Osteocyte (in vitro differentiated cells): ENCODE data around the gene UBE2F. TPM values are rescaled to one million over a fixed set of nuclear protein-coding genes. Genes with fewer than 3 reads are reported as not detected.
A peak's percentile ranks its signal among the peaks of the same experiment; 100 is the strongest.

Experiments
- DNase-seq: peaks from one replicate; pipeline ENCODE4 v3.0.0; 2021; ENCODE audit warnings: mixed read lengths; ENCODE audit not compliant: unreplicated experiment; ENCODE audit errors: extremely low spot score
- H3K27ac Mint-ChIP-seq: one replicate; pipeline ENCODE4 v1.8.0; 2021; ENCODE audit warnings: mild to moderate bottlenecking, mixed read lengths; ENCODE audit not compliant: unreplicated experiment
- H3K27me3 Mint-ChIP-seq: one replicate; pipeline ENCODE4 v1.8.0; 2021; ENCODE audit warnings: mixed read lengths; ENCODE audit not compliant: unreplicated experiment
- H3K36me3 Mint-ChIP-seq: one replicate; pipeline ENCODE4 v1.8.0; 2021; ENCODE audit warnings: mixed read lengths; ENCODE audit not compliant: unreplicated experiment
- H3K4me1 Mint-ChIP-seq: one replicate; pipeline ENCODE4 v1.8.0; 2021; ENCODE audit warnings: mixed read lengths; ENCODE audit not compliant: unreplicated experiment
- H3K4me3 Mint-ChIP-seq: one replicate; pipeline ENCODE4 v1.8.0; 2021; ENCODE audit warnings: mild to moderate bottlenecking, moderate library complexity, mixed read lengths; ENCODE audit not compliant: unreplicated experiment
- H3K9me3 Mint-ChIP-seq: one replicate; pipeline ENCODE4 v1.8.0; 2021; ENCODE audit warnings: mixed read lengths; ENCODE audit not compliant: unreplicated experiment
- total RNA-seq: library from RNA; stranded (reverse); gene quantifications from 2 replicates; pipeline ENCODE4 v1.2.1, GENCODE V29; 2021
- TF ChIP-seq, protein P1 (sequence below): fragments of 200-600 bp; sonication (generic); IDR thresholded peaks from 2 replicates; pipeline ENCODE4 v1.5.0; 2021; ENCODE audit warnings: antibody characterized with exemption, mild to moderate bottlenecking, moderate library complexity

The UBE2F gene
- total RNA-seq, 1 donor from 2014 or later, result 54.3 TPM

DNA sequence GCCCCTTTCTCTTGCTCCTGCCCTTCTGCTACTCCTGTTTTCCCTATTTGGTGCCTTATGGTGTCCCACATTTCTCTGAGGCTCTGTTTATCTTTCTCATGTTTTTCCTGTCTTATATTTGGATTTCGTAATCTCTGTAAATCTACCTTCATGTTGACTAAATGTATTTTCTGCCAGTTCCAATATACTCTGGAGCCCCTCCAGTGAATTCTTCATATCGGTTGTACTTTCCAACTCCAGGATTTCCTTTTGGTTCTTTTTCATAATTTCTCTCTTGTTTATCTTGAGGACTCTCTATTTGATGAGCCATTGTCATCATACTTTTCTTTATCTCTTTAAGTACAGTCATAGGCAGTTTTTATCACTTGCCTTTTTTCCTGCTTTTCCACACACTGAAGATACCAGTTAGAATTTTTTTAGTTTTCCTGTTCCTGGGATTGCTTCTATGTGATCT is 113.1 kb downstream of the UBE2F start:
- peaks cover 65% of the 10 kb centered on the region for H3K36me3 Mint-ChIP-seq
- H3K27ac Mint-ChIP-seq, result no peak overlapping the region
- no peaks in the 10 kb centered on the region for H3K27me3 Mint-ChIP-seq
- no peak for DNase-seq
- TF ChIP-seq, protein P1, sequence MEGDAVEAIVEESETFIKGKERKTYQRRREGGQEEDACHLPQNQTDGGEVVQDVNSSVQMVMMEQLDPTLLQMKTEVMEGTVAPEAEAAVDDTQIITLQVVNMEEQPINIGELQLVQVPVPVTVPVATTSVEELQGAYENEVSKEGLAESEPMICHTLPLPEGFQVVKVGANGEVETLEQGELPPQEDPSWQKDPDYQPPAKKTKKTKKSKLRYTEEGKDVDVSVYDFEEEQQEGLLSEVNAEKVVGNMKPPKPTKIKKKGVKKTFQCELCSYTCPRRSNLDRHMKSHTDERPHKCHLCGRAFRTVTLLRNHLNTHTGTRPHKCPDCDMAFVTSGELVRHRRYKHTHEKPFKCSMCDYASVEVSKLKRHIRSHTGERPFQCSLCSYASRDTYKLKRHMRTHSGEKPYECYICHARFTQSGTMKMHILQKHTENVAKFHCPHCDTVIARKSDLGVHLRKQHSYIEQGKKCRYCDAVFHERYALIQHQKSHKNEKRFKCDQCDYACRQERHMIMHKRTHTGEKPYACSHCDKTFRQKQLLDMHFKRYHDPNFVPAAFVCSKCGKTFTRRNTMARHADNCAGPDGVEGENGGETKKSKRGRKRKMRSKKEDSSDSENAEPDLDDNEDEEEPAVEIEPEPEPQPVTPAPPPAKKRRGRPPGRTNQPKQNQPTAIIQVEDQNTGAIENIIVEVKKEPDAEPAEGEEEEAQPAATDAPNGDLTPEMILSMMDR, result no peak
- H3K4me1 Mint-ChIP-seq, result peaks cover 2% of the 10 kb centered on the region
- no peak overlapping the region for H3K4me3 Mint-ChIP-seq
- H3K9me3 Mint-ChIP-seq, result peaks cover 14% of the 10 kb centered on the region

DNA sequence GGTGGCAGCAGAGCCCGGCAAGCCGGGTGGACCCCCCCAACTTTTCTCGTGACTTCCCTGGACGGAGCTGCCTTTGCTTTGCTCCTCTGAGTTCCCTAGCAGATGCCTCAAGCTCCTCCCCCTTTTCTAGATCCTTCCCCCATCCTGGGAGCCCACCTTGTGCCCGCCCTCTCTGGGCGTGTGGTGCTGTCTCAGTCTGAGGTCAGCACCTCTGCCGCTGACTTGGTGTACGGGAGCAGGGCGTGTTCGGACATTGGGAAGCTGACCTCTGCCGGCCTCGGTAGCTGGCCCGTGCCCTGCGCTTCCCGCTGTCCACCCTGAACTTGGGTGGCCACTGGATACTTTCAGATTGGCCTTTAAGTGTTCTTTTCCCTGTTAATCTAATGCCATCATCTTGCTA is 113.7 kb downstream of the UBE2F start:
- TF ChIP-seq, protein P1, result no peak
- DNase-seq, result peak; percentile 79
- Mint-ChIP-seq H3K27me3 (no peaks in the 10 kb centered on the region), H3K9me3 (peaks cover 14% of the 10 kb centered on the region), H3K4me3 (no peak overlapping the region), H3K27ac (no peak overlapping the region), H3K4me1 (peaks cover 2% of the 10 kb centered on the region), H3K36me3 (peaks cover 65% of the 10 kb centered on the region)

GRCh38 chr2:238081150-238081549 is 114.3 kb downstream of the UBE2F start:
- Mint-ChIP-seq H3K4me3 (no peak overlapping the region), H3K27me3 (no peaks in the 10 kb centered on the region), H3K4me1 (peaks cover 2% of the 10 kb centered on the region), H3K9me3 (peaks cover 14% of the 10 kb centered on the region), H3K27ac (no peak overlapping the region), H3K36me3 (peaks cover 64% of the 10 kb centered on the region)
- TF ChIP-seq, protein P1, result no peak
- DNase-seq, result peak; percentile 82

GRCh38 chr2:238081561-238081960 is 114.7 kb downstream of the UBE2F start:
- H3K27ac Mint-ChIP-seq, result no peak overlapping the region
- H3K9me3 Mint-ChIP-seq, result peaks cover 14% of the 10 kb centered on the region
- peak; percentile 67 for DNase-seq
- TF ChIP-seq, protein P1, result no peak
- peaks cover 2% of the 10 kb centered on the region for H3K4me1 Mint-ChIP-seq
- peaks cover 62% of the 10 kb centered on the region for H3K36me3 Mint-ChIP-seq
- no peak overlapping the region for H3K4me3 Mint-ChIP-seq
- H3K27me3 Mint-ChIP-seq, result no peaks in the 10 kb centered on the region

GRCh38 chr2:238082151-238082550 is 115.3 kb downstream of the UBE2F start:
- TF ChIP-seq, protein P1, result no peak
- Mint-ChIP-seq H3K36me3 (peaks cover 56% of the 10 kb centered on the region), H3K27ac (no peak overlapping the region)

More at GRCh38 chr2:238082151-238082550, 115.3 kb downstream of the UBE2F start:
- Mint-ChIP-seq H3K4me1 (peaks cover 2% of the 10 kb centered on the region), H3K27me3 (no peaks in the 10 kb centered on the region), H3K9me3 (peaks cover 10% of the 10 kb centered on the region), H3K4me3 (no peak overlapping the region)
- DNase-seq, result peak; percentile 79
